Neural progenitor cell (in vitro differentiated cells): ENCODE results near the gene EPX. TPM values are rescaled to one million over a fixed set of nuclear protein-coding genes. Genes with fewer than 3 reads are reported as not detected.

Experiments used
- DNase-seq: peaks from one replicate; pipeline ENCODE4 v3.0.0-alpha.2; 2016; ENCODE audit warnings: low spot score
- H2AFZ ChIP-seq: fragments of 200-600 bp; sonication (generic); replicated peaks from 2 replicates; pipeline ENCODE4 v1.6.1; 2016; ENCODE audit warnings: antibody characterized with exemption
- H3F3A ChIP-seq: fragments of 200-600 bp; sonication (generic); 2 replicates; pipeline ENCODE4 v1.6.1; 2016; ENCODE audit warnings: antibody characterized with exemption, low read depth
- H3K27ac ChIP-seq: fragments of 200-600 bp; sonication (generic); 2 replicates; pipeline ENCODE4 v1.5.1; 2016; ENCODE audit warnings: mild to moderate bottlenecking
- H3K27me3 ChIP-seq: fragments of 200-600 bp; sonication (generic); 2 replicates; pipeline ENCODE4 v1.6.1; 2016; ENCODE audit warnings: mild to moderate bottlenecking, moderate library complexity
- H3K36me3 ChIP-seq: fragments of 200-600 bp; sonication (generic); 2 replicates; pipeline ENCODE4 v1.5.1; 2016
- H3K4me1 ChIP-seq: fragments of 200-600 bp; sonication (generic); 2 replicates; pipeline ENCODE4 v1.6.1; 2016; ENCODE audit warnings: mixed run types
- H3K4me2 ChIP-seq: fragments of 200-600 bp; sonication (generic); 2 replicates; pipeline ENCODE4 v1.6.1; 2016
- H3K4me3 ChIP-seq: fragments of 200-600 bp; sonication (generic); 2 replicates; pipeline ENCODE4 v1.5.1; 2016
- H3K79me2 ChIP-seq: fragments of 200-600 bp; sonication (generic); 2 replicates; pipeline ENCODE4 v1.6.1; 2016; ENCODE audit warnings: low read depth
- H3K9ac ChIP-seq: fragments of 200-600 bp; sonication (generic); 2 replicates; pipeline ENCODE4 v1.6.1; 2016
- H3K9me3 ChIP-seq: fragments of 200-600 bp; sonication (generic); 2 replicates; pipeline ENCODE4 v1.5.1; 2016; ENCODE audit warnings: low read depth
- H4K20me1 ChIP-seq: fragments of 200-600 bp; sonication (generic); 2 replicates; pipeline ENCODE4 v1.6.1; 2016; ENCODE audit warnings: low read depth
- H3K27ac Mint-ChIP-seq: 3 replicates; pipeline ENCODE4 v1.8.0; 2021; ENCODE audit warnings: mixed read lengths
- H3K27me3 Mint-ChIP-seq: 2 replicates; pipeline ENCODE4 v1.8.0; 2022; ENCODE audit warnings: low read depth, mild to moderate bottlenecking, inconsistent platforms, moderate library complexity, mixed read lengths; ENCODE audit not compliant: insufficient read depth
- H3K36me3 Mint-ChIP-seq: 3 replicates; pipeline ENCODE4 v1.8.0; 2021; ENCODE audit warnings: mixed read lengths
- H3K4me1 Mint-ChIP-seq: 3 replicates; pipeline ENCODE4 v1.8.0; 2021; ENCODE audit warnings: mixed read lengths
- H3K4me3 Mint-ChIP-seq: 3 replicates; pipeline ENCODE4 v1.8.0; 2021; ENCODE audit warnings: mild to moderate bottlenecking, moderate library complexity, mixed read lengths
- H3K9me3 Mint-ChIP-seq: 3 replicates; pipeline ENCODE4 v1.8.0; 2020; ENCODE audit warnings: mixed read lengths
- EZH2 ChIP-seq: fragments of 200-600 bp; sonication (generic); IDR thresholded peaks from 2 replicates; pipeline ENCODE4 v1.6.1; 2017; ENCODE audit warnings: antibody characterized with exemption, mild to moderate bottlenecking, moderate library complexity
- EZH2phosphoT487 ChIP-seq: fragments of 200-600 bp; sonication (generic); IDR thresholded peaks from 2 replicates; pipeline ENCODE4 v1.6.1; 2017; ENCODE audit warnings: antibody characterized with exemption
- total RNA-seq: library from RNA; depleted of rRNA; stranded (reverse); fragments of >200 nt; gene quantifications from 2 replicates; pipeline ENCODE4 v1.2.3, GENCODE V29; 2015; ENCODE audit warnings: low replicate concordance
- TF ChIP-seq, protein P1 (sequence below): fragments of 200-600 bp; sonication (generic); IDR thresholded peaks from 2 replicates; pipeline ENCODE4 v1.5.1; 2017; ENCODE audit warnings: antibody characterized with exemption, mild to moderate bottlenecking

The EPX gene
- total RNA-seq, 1 donor from 2014 or later: not detected

DNA sequence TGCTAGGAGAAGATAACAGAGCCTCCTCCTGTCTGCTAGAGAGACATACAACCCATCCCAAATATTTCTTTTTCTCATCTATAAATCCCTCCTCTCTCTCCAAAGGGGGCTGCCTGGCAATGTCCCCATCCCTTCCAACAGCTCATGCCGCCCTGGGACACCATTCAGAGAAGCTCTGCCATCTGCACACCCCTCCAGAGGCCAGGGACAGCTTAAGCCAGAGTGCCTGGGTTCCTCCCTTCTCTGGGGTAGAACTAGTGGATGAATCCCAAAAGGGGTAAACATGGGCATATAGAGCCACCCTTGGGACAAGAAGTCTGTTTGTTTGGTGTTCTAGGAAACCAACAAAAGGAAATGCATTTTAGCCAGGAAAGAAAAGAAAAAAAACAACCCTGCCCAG is 43.3 kb downstream of the EPX start:
- H3K27ac Mint-ChIP-seq: no peak overlapping the region
- H3K9me3 Mint-ChIP-seq: no peaks in the 10 kb centered on the region
- H2AFZ ChIP-seq: no peak overlapping the region

DNA sequence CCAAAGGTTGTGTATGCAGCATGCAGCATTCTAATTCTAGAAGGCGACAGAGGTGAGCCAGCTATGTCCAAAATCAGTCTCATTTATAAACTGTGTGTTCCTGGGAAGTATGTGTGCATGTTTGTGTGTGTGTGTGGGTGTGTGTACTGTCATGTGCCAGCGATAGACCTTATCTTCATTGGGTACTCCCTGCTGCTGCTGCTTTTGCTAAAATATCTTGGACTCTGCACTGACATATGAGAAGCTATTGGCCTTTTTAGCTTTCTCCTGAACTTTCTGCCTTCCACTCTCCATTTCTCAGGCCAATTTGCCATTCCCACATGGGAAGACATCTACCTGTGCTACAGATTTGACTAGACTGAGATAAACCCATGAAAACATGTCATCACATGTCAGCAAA is 43.9 kb downstream of the EPX start:
- no peaks in the 10 kb centered on the region for H4K20me1 ChIP-seq
- H2AFZ ChIP-seq: no peak overlapping the region
- H3K9ac ChIP-seq: no peak overlapping the region
- Mint-ChIP-seq H3K36me3 (no peaks in the 10 kb centered on the region), H3K9me3 (no peaks in the 10 kb centered on the region), H3K4me3 (no peak overlapping the region), H3K27me3 (peaks cover 11% of the 10 kb centered on the region), H3K27ac (no peak overlapping the region), H3K4me1 (no peaks in the 10 kb centered on the region)
- TF ChIP-seq EZH2: no peak
- no peaks in the 10 kb centered on the region for H3K36me3 ChIP-seq
- H3F3A ChIP-seq: no peaks in the 10 kb centered on the region
- peaks cover 5% of the 10 kb centered on the region for H3K4me1 ChIP-seq
- no peak for DNase-seq
- peaks cover 84% of the 10 kb centered on the region for H3K27me3 ChIP-seq
- H3K9me3 ChIP-seq: no peaks in the 10 kb centered on the region
- H3K27ac ChIP-seq: no peak overlapping the region
- H3K4me3 ChIP-seq: no peak overlapping the region
- no peaks in the 10 kb centered on the region for H3K79me2 ChIP-seq
- H3K4me2 ChIP-seq: no peak overlapping the region

More for the DNA sequence above, 43.3 kb downstream of the EPX start:
- Histone ChIP-seq H3K36me3 (no peaks in the 10 kb centered on the region), H3K4me2 (no peak overlapping the region), H3K4me1 (peaks cover 5% of the 10 kb centered on the region), H3K79me2 (no peaks in the 10 kb centered on the region), H3K27me3 (peaks cover 84% of the 10 kb centered on the region), H3K9ac (no peak overlapping the region), H3K9me3 (no peaks in the 10 kb centered on the region), H3F3A (no peaks in the 10 kb centered on the region), H4K20me1 (no peaks in the 10 kb centered on the region), H3K4me3 (no peak overlapping the region), H3K27ac (no peak overlapping the region)
- Mint-ChIP-seq H3K27me3 (peaks cover 11% of the 10 kb centered on the region), H3K4me3 (no peak overlapping the region), H3K4me1 (no peaks in the 10 kb centered on the region), H3K36me3 (no peaks in the 10 kb centered on the region)
- DNase-seq: no peak
- TF ChIP-seq, protein P1, sequence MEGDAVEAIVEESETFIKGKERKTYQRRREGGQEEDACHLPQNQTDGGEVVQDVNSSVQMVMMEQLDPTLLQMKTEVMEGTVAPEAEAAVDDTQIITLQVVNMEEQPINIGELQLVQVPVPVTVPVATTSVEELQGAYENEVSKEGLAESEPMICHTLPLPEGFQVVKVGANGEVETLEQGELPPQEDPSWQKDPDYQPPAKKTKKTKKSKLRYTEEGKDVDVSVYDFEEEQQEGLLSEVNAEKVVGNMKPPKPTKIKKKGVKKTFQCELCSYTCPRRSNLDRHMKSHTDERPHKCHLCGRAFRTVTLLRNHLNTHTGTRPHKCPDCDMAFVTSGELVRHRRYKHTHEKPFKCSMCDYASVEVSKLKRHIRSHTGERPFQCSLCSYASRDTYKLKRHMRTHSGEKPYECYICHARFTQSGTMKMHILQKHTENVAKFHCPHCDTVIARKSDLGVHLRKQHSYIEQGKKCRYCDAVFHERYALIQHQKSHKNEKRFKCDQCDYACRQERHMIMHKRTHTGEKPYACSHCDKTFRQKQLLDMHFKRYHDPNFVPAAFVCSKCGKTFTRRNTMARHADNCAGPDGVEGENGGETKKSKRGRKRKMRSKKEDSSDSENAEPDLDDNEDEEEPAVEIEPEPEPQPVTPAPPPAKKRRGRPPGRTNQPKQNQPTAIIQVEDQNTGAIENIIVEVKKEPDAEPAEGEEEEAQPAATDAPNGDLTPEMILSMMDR: no peak
- TF ChIP-seq EZH2 (no peak), EZH2phosphoT487 (no peak)

GRCh38 chr17:58238147-58238634 is 45.7 kb downstream of the EPX start, which contains the start of gene LPO:
Gene LPO (plus strand): TSS chr17:58238584. CDS start chr17:58242980, 4,396 bp downstream.
- Mint-ChIP-seq H3K27ac (no peak within 1 kb of the TSS), H3K4me3 (no peak within 1 kb of the TSS), H3K36me3 (no peaks in the 10 kb centered on the region), H3K9me3 (no peaks in the 10 kb centered on the region), H3K27me3 (peaks cover 15% of the 10 kb centered on the region), H3K4me1 (no peaks in the 10 kb centered on the region)
- H3K27ac ChIP-seq: no peak within 1 kb of the TSS
- H3K4me2 ChIP-seq: no peak within 1 kb of the TSS
- H4K20me1 ChIP-seq: no peaks in the 10 kb centered on the region
- no peaks in the 10 kb centered on the region for H3F3A ChIP-seq
- H3K27me3 ChIP-seq: peaks cover 90% of the 10 kb centered on the region
- H3K9me3 ChIP-seq: no peaks in the 10 kb centered on the region
- no peak within 1 kb of the TSS for H3K9ac ChIP-seq
- TF ChIP-seq EZH2phosphoT487 (no peak), EZH2 (no peak)
- TF ChIP-seq, protein P1: no peak
- H3K36me3 ChIP-seq: no peaks in the 10 kb centered on the region
- peaks cover 2% of the 10 kb centered on the region for H3K4me1 ChIP-seq
- no peak within 1 kb of the TSS for H2AFZ ChIP-seq
- no peak for DNase-seq
- H3K4me3 ChIP-seq: no peak within 1 kb of the TSS
- H3K79me2 ChIP-seq: no peaks in the 10 kb centered on the region

DNA sequence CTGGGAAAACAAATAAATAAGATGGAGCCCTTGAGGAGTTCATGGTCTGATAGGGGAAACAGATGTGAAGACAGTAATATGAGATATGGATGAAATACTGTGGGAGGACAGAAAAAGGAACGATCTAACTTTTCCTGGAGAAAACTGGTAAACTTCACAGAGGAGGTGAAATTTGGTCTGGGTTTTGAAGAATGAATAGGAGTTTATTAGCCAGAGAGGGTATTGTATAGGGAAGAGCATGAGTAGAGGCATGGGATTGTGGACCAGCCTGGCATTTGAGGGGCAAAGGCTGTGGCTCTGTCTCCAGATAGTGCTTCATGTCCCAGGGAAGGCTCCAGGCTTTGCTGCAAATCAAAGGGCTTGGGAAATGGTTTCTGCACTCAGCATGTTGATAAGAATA is 47.5 kb downstream of the EPX start:
- Histone ChIP-seq H3K36me3 (no peaks in the 10 kb centered on the region), H3K27ac (no peak overlapping the region), H3K9me3 (no peaks in the 10 kb centered on the region), H3K9ac (no peak overlapping the region), H3K4me3 (no peak overlapping the region), H3K4me2 (no peak overlapping the region), H3K27me3 (peaks cover 100% of the 10 kb centered on the region), H3F3A (no peaks in the 10 kb centered on the region), H4K20me1 (no peaks in the 10 kb centered on the region), H2AFZ (no peak overlapping the region), H3K4me1 (no peaks in the 10 kb centered on the region), H3K79me2 (no peaks in the 10 kb centered on the region)
- H3K4me3 Mint-ChIP-seq: no peak overlapping the region
- H3K36me3 Mint-ChIP-seq: no peaks in the 10 kb centered on the region
- peaks cover 20% of the 10 kb centered on the region for H3K27me3 Mint-ChIP-seq
- H3K27ac Mint-ChIP-seq: no peak overlapping the region
- TF ChIP-seq EZH2: no peak
- TF ChIP-seq EZH2phosphoT487: no peak
- TF ChIP-seq, protein P1: no peak
- H3K4me1 Mint-ChIP-seq: no peaks in the 10 kb centered on the region
- no peak for DNase-seq
- no peaks in the 10 kb centered on the region for H3K9me3 Mint-ChIP-seq
